ENCODE results near the gene CMTM8. TPM values are rescaled to one million over a fixed set of nuclear protein-coding genes. Genes with fewer than 3 reads are reported as not detected.
A peak's percentile ranks its signal among the peaks of the same experiment; 100 is the strongest.

Gene CMTM8
- total and polyA plus RNA-seq, 2 of the 8 experiments (the other 6 are each of a cell fraction or from before 2014, with no cell fraction given), result 10.5 to 22.4 TPM

DNA sequence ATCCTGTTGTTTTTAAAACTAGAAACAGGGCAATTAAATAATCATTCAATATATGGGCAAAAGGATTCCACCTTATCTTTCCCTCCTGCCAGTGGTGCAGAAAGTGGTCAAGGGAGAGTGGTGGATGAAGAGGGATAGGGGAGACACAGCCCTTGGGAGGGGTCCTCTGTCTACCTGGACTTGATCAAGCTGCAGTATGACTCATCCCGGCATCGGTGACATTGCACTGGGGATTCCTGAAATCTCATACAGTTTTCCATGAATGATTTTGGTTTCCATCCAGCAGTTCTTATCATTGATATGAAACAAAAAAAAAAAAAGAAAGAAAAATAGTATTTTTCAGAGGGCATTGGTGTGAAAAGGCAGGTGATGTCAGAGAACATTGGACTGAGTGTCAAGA lies 62.9 kb downstream of the CMTM8 start:
- CTCF ChIA-PET (ENCODE audit: partially characterized antibody), result interaction anchor here (0.6 to 7.6 kb wide), 3 partner anchors 13 to 90 kb away, joined by 3 to 54 read pairs (median 3); no protein-coding TSS in a partner anchor
- H2BK12ac ChIP-seq (ENCODE audit: low read depth, low read length), result no peak overlapping the region
- no peak overlapping the region for H3K4ac ChIP-seq (replicated peaks; ENCODE audit: insufficient read length, low read depth, low read length)
- no peak overlapping the region for H3K18ac ChIP-seq (ENCODE audit: extremely low read depth, low read length)
- 92% methylated on average over 2 of the region's 2 CpGs; no CpG with 5 or more reads in 1 of the 2 experiments for WGBS, 2 experiments (ENCODE audit: extremely low coverage in 1 of 2, insufficient coverage in 1 of 2, insufficient read length in 1 of 2, insufficient replicate concordance in 2 of 2, low coverage in 1 of 2, low lambda C conversion rate in 2 of 2, missing lambda C conversion rate in 1 of 2)
- H3K27me3 ChIP-seq (replicated peaks in 1 of 4; ENCODE audit: control insufficient read depth in 3 of 4, extremely low read depth in 1 of 4, insufficient read depth in 3 of 4, low read length in 3 of 4), result no peaks in the 10 kb centered on the region
- H3K79me2 ChIP-seq (ENCODE audit: control insufficient read depth in 1 of 2, insufficient read depth in 2 of 2, low read length in 2 of 2), result no peaks in the 10 kb centered on the region
- no peak overlapping the region for H4K8ac ChIP-seq (ENCODE audit: extremely low read depth, insufficient read depth, low read length)
- peaks cover 0 to 15% (median 5%) of the 10 kb centered on the region in 4 experiments; a peak in 4 of 7 replicates for H3K4me1 ChIP-seq (replicated peaks in 1 of 4; ENCODE audit: control insufficient read depth in 3 of 4, insufficient read depth in 4 of 4, low read length in 3 of 4)
- DNase-seq (ENCODE audit: low read depth in 1 of 2, low spot score in 2 of 2) (no peak), FAIRE-seq (no peak)
- H2BK120ac ChIP-seq (replicated peaks; ENCODE audit: low read depth, low read length), result no peak overlapping the region
- H2BK15ac ChIP-seq (ENCODE audit: low read length), result no peak overlapping the region
- no peak overlapping the region for H3K56ac ChIP-seq (replicated peaks; ENCODE audit: insufficient read length, low read depth, low read length)
- no peak overlapping the region for H3K23ac ChIP-seq (ENCODE audit: insufficient read length)
- TF ChIP-seq TAF7 (optimal IDR thresholded peaks at IDR 0.05; ENCODE audit: borderline replicate concordance, low read depth, low read length) (no peak), BCL11A (IDR thresholded peaks at IDR 0.05; ENCODE audit: low read depth in 2 of 2, low read length in 2 of 2) (no peak), NANOG (IDR thresholded peaks at IDR 0.05; ENCODE audit: insufficient read depth, low read depth, low read length, poor library complexity, severe bottlenecking) (no peak), JUND (IDR thresholded peaks at IDR 0.05; ENCODE audit: low read length) (peak; percentile 26; the same call in 1 of the 2 replicates), CBX5 (IDR thresholded peaks at IDR 0.05; ENCODE audit: low read depth, low read length) (no peak)
- H3K14ac ChIP-seq (ENCODE audit: insufficient read length), result no peak overlapping the region
- H4K20me1 ChIP-seq (replicated peaks in 1 of 2; ENCODE audit: control insufficient read depth in 1 of 2, insufficient read depth in 2 of 2, low read length in 2 of 2), result no peaks in the 10 kb centered on the region
- H3K4me3 ChIP-seq (ENCODE audit: extremely low read depth in 1 of 4, insufficient read depth in 2 of 4, low read depth in 3 of 4, low read length in 4 of 4), result no peak overlapping the region
- no peaks in the 10 kb centered on the region for H3K36me3 ChIP-seq (ENCODE audit: control insufficient read depth in 2 of 4, insufficient read depth in 4 of 4, low read length in 3 of 4)
- no peaks in the 10 kb centered on the region for H3K23me2 ChIP-seq (ENCODE audit: low read depth, low read length)
- H3K4me2 ChIP-seq (ENCODE audit: insufficient read depth in 1 of 2, low read depth in 2 of 2, low read length in 2 of 2), result no peak overlapping the region
- H2AFZ ChIP-seq (ENCODE audit: low read length), result no peak overlapping the region
- no peak overlapping the region for H2BK5ac ChIP-seq (ENCODE audit: low read depth, low read length)
- POLR2A ChIA-PET (ENCODE audit: partially characterized antibody), result no interaction called here
- no peak overlapping the region for H3K9ac ChIP-seq (replicated peaks in 1 of 4; ENCODE audit: extremely low read depth in 1 of 4, low read depth in 3 of 4, low read length in 3 of 4)
- H2BK20ac ChIP-seq (ENCODE audit: low read length), result no peak overlapping the region
- no peak overlapping the region for H3K27ac ChIP-seq (ENCODE audit: low read depth, low read length)
- no peak overlapping the region for H4K5ac ChIP-seq (ENCODE audit: insufficient read length, low read depth, low read length)
- no peak overlapping the region for H4K91ac ChIP-seq (replicated peaks; ENCODE audit: insufficient read length, low read length)
- H2AK5ac ChIP-seq (ENCODE audit: low read depth, low read length), result no peak overlapping the region
- no peaks in the 10 kb centered on the region; the same call in none of the 2 replicates for H3K79me1 ChIP-seq (ENCODE audit: low read depth, low read length)
- no peaks in the 10 kb centered on the region for H3K9me3 ChIP-seq (ENCODE audit: insufficient read depth in 2 of 2, low read depth in 1 of 2, low read length in 1 of 2)
